Astrocyte (in vitro differentiated cells and primary cell): ENCODE data around the gene ATXN2. TPM values are rescaled to one million over a fixed set of nuclear protein-coding genes. Genes with fewer than 3 reads are reported as not detected.

Experiments used
- DNase-seq: peaks from one replicate; pipeline ENCODE4 v3.0.0-alpha.2; 2010; ENCODE audit warnings: low read depth
- FAIRE-seq: peaks from 2 replicates; lab custom pipeline; 2011; peaks lifted over from hg19 to GRCh38; lab: Jason Lieb, UNC
- H2AFZ ChIP-seq: 2 replicates; pipeline ENCODE4 v1.6.0; 2012; ENCODE audit warnings: low read depth, low read length, inconsistent platforms
- H3K27ac ChIP-seq: 2 replicates; pipeline ENCODE4 v1.5.1; 2011; ENCODE audit warnings: low read depth, low read length, inconsistent platforms
- H3K27me3 ChIP-seq: 2 replicates; pipeline ENCODE4 v1.6.0; 2011; ENCODE audit warnings: low read length, inconsistent platforms; ENCODE audit not compliant: insufficient read depth
- H3K36me3 ChIP-seq: 2 replicates; pipeline ENCODE4 v1.5.1; 2011; ENCODE audit warnings: low read length, inconsistent platforms; ENCODE audit not compliant: insufficient read depth
- H3K4me1 ChIP-seq: 2 replicates; pipeline ENCODE4 v1.5.1; 2011; ENCODE audit warnings: low read length, inconsistent platforms; ENCODE audit not compliant: insufficient read depth
- H3K4me2 ChIP-seq: 2 replicates; pipeline ENCODE4 v1.6.0; 2012; ENCODE audit warnings: low read length, inconsistent platforms
- H3K4me3 ChIP-seq: 2 replicates; pipeline ENCODE4 v1.5.1; 2011; ENCODE audit warnings: low read depth, mild to moderate bottlenecking, low read length, inconsistent platforms; ENCODE audit not compliant: insufficient read depth
- H3K79me2 ChIP-seq: 2 replicates; pipeline ENCODE4 v1.6.0; 2012; ENCODE audit warnings: mild to moderate bottlenecking, low read length, inconsistent platforms; ENCODE audit not compliant: insufficient read depth
- H3K9ac ChIP-seq: 2 replicates; pipeline ENCODE4 v1.6.0; 2012; ENCODE audit warnings: mild to moderate bottlenecking, low read length, inconsistent platforms
- H3K9me3 ChIP-seq: 2 replicates; pipeline ENCODE4 v1.5.1; 2012; ENCODE audit warnings: low read depth, mild to moderate bottlenecking, low read length, inconsistent platforms; ENCODE audit not compliant: insufficient read depth
- H4K20me1 ChIP-seq: 2 replicates; pipeline ENCODE4 v1.6.0; 2012; ENCODE audit warnings: low read length, inconsistent platforms; ENCODE audit not compliant: insufficient read depth
- H3K27ac Mint-ChIP-seq: one replicate; pipeline ENCODE4 v1.8.0; 2021; ENCODE audit warnings: mild to moderate bottlenecking, mixed read lengths; ENCODE audit not compliant: unreplicated experiment
- H3K27me3 Mint-ChIP-seq: one replicate; pipeline ENCODE4 v1.8.0; 2021; ENCODE audit warnings: low read depth, mixed read lengths; ENCODE audit not compliant: unreplicated experiment
- H3K36me3 Mint-ChIP-seq: one replicate; pipeline ENCODE4 v1.8.0; 2021; ENCODE audit warnings: low read depth, mixed read lengths; ENCODE audit not compliant: unreplicated experiment
- H3K4me1 Mint-ChIP-seq: one replicate; pipeline ENCODE4 v1.8.0; 2021; ENCODE audit warnings: low read depth, mixed read lengths; ENCODE audit not compliant: unreplicated experiment
- H3K4me3 Mint-ChIP-seq: one replicate; pipeline ENCODE4 v1.8.0; 2021; ENCODE audit warnings: mild to moderate bottlenecking, moderate library complexity, mixed read lengths; ENCODE audit not compliant: unreplicated experiment
- H3K9me3 Mint-ChIP-seq: one replicate; pipeline ENCODE4 v1.8.0; 2021; ENCODE audit warnings: mild to moderate bottlenecking, mixed read lengths; ENCODE audit not compliant: unreplicated experiment
- EZH2 ChIP-seq: IDR thresholded peaks from 2 replicates; pipeline ENCODE4 v1.6.1; 2012; ENCODE audit warnings: mild to moderate bottlenecking, low read length, inconsistent platforms; ENCODE audit not compliant: insufficient read depth
- total RNA-seq: library from RNA; stranded (reverse); gene quantifications from 2 replicates; pipeline ENCODE4 v1.2.1, GENCODE V29; 2021
- TF ChIP-seq, protein P1 (sequence below): IDR thresholded peaks from 2 replicates; pipeline ENCODE4 v1.5.1; 2011; ENCODE audit warnings: low read depth, mild to moderate bottlenecking, inconsistent platforms, low read length, moderate library complexity; ENCODE audit not compliant: insufficient read depth

The ATXN2 gene
- total RNA-seq, 1 donor from 2014 or later = 58.0 TPM

DNA sequence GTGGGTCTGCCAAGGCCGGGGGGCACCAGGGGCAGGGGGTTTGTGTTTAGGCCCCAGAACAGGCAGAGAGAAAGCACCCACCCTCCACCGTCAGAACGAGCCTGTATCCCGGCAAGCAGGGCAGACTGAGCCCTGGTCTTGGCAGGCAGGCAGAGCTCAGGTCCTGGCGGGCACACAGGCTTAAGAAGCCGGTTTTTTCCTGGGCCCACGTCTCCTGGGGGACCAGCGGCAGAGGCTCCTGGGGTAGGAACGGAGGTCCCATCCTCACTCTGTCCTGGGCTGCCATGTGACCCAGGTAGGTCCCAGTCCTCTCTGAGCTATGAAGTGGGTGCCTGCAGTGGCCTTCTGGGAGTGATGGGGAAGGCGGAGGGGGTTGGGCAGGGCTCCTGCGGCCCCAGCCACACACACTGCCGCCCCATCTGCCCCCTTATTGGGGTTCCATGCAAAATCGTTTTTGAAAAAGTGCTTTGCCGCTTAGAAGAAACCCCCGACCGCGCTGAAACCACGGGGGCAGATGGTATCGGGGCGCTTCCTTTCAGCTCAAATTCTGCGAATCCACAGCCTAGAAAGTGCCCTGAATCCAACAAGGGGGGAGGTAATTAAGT, 169.2 kb downstream of the ATXN2 start:
- DNase-seq (no peak), FAIRE-seq (no peak)
- Histone ChIP-seq H3K9ac (peak overlapping the region; percentile 17), H3K36me3 (peaks cover 3% of the 10 kb centered on the region), H3K9me3 (no peaks in the 10 kb centered on the region), H3K79me2 (peaks cover 100% of the 10 kb centered on the region), H3K4me2 (peak overlapping the region; percentile 25), H3K4me1 (peaks cover 55% of the 10 kb centered on the region), H3K4me3 (no peak overlapping the region), H3K27me3 (no peaks in the 10 kb centered on the region), H3K27ac (no peak overlapping the region), H4K20me1 (peaks cover 83% of the 10 kb centered on the region), H2AFZ (no peak overlapping the region)
- Mint-ChIP-seq H3K4me1 (peaks cover 38% of the 10 kb centered on the region), H3K36me3 (peaks cover 2% of the 10 kb centered on the region), H3K27ac (peak overlapping the region; percentile 80), H3K4me3 (no peak overlapping the region), H3K27me3 (no peaks in the 10 kb centered on the region), H3K9me3 (no peaks in the 10 kb centered on the region)
- TF ChIP-seq EZH2 = no peak

DNA sequence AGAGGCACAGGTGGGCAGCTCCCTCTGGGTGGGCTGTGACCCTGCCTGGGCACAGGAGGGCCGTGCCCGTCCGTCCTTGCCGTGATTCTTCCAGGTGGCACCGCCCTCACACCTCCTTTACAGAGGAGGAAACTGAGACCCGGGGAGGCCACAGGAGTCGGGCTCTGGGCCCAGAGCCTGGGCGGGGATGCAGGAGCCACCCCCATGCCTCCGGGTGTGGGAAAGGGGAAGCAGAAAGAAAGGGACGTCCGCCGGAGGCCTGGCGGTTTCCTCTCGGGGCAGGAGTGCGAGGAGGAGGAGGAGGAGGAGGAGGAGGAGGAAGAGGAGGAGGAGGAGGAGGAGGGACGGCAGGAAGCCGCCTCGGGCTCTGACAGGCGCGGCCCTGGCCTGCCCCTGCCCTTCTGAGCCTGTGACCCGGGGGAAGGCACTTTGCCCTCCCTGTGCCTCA, 170.4 kb downstream of the ATXN2 start:
- Mint-ChIP-seq H3K4me1 (peaks cover 30% of the 10 kb centered on the region), H3K27me3 (no peaks in the 10 kb centered on the region), H3K27ac (no peak overlapping the region), H3K9me3 (no peaks in the 10 kb centered on the region), H3K36me3 (peaks cover 2% of the 10 kb centered on the region), H3K4me3 (no peak overlapping the region)
- DNase-seq = no peak
- Histone ChIP-seq H3K9ac (peak overlapping the region; percentile 27), H3K4me2 (no peak overlapping the region), H3K27me3 (no peaks in the 10 kb centered on the region), H3K4me1 (peaks cover 52% of the 10 kb centered on the region), H3K4me3 (no peak overlapping the region), H3K36me3 (peaks cover 3% of the 10 kb centered on the region), H3K9me3 (no peaks in the 10 kb centered on the region), H2AFZ (no peak overlapping the region), H3K27ac (no peak overlapping the region), H4K20me1 (peaks cover 82% of the 10 kb centered on the region), H3K79me2 (peaks cover 100% of the 10 kb centered on the region)
- no peak for TF ChIP-seq EZH2
- TF ChIP-seq, protein P1, sequence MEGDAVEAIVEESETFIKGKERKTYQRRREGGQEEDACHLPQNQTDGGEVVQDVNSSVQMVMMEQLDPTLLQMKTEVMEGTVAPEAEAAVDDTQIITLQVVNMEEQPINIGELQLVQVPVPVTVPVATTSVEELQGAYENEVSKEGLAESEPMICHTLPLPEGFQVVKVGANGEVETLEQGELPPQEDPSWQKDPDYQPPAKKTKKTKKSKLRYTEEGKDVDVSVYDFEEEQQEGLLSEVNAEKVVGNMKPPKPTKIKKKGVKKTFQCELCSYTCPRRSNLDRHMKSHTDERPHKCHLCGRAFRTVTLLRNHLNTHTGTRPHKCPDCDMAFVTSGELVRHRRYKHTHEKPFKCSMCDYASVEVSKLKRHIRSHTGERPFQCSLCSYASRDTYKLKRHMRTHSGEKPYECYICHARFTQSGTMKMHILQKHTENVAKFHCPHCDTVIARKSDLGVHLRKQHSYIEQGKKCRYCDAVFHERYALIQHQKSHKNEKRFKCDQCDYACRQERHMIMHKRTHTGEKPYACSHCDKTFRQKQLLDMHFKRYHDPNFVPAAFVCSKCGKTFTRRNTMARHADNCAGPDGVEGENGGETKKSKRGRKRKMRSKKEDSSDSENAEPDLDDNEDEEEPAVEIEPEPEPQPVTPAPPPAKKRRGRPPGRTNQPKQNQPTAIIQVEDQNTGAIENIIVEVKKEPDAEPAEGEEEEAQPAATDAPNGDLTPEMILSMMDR = no peak
- FAIRE-seq = no peak

DNA sequence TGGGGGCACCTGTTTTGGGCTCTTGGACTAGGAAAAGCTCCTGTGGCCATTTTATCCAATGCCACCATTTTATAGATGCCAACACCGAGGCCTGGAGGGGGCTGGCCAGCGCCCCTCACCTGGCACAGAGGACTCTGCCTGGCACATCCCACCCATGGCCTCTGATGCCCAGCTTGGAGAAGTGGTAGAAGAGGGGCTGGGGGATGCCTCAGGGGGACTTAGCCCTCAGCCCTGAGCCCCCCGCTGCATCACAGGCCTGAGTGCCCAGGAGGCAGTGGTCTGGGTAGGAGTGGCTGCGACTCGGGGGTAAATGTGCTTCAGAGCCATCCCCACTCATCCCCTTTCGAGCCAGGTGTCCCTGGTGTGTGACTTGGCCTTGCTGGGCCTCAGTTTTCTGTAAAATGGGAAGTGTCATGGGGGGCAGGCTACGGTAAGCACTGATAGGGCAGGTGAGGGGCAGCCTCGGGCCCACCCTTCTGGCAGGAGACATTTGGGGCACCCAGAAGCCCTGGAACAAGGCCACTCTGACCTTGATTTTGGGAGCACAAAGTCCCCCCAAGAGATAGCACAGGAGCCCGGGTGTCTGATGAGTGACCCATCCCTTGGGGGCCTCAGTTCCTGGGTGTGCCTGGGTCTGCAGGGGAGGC, 170.9 kb downstream of the ATXN2 start:
- Mint-ChIP-seq H3K36me3 (no peaks in the 10 kb centered on the region), H3K4me3 (no peak overlapping the region), H3K9me3 (no peaks in the 10 kb centered on the region), H3K27ac (no peak overlapping the region), H3K27me3 (no peaks in the 10 kb centered on the region), H3K4me1 (peaks cover 27% of the 10 kb centered on the region)
- no peaks in the 10 kb centered on the region for H3K9me3 ChIP-seq
- no peaks in the 10 kb centered on the region for H3K27me3 ChIP-seq
- DNase-seq (no peak), FAIRE-seq (no peak)
- TF ChIP-seq, protein P1 = no peak
- TF ChIP-seq EZH2 = no peak
- no peak overlapping the region for H3K4me2 ChIP-seq
- peak overlapping the region; percentile 27 for H3K9ac ChIP-seq
- H3K4me1 ChIP-seq = peaks cover 47% of the 10 kb centered on the region
- H3K36me3 ChIP-seq = no peaks in the 10 kb centered on the region
- H3K27ac ChIP-seq = no peak overlapping the region
- peaks cover 99% of the 10 kb centered on the region for H3K79me2 ChIP-seq
- no peak overlapping the region for H2AFZ ChIP-seq
- H4K20me1 ChIP-seq = peaks cover 82% of the 10 kb centered on the region
- H3K4me3 ChIP-seq = no peak overlapping the region
